ENCODE measurements around the gene MVB12B. TPM values are rescaled to one million over a fixed set of nuclear protein-coding genes. Genes with fewer than 3 reads are reported as not detected.

The MVB12B gene
- total RNA-seq, 2 donors from 2014 or later: 5.9 to 8.7 TPM

DNA sequence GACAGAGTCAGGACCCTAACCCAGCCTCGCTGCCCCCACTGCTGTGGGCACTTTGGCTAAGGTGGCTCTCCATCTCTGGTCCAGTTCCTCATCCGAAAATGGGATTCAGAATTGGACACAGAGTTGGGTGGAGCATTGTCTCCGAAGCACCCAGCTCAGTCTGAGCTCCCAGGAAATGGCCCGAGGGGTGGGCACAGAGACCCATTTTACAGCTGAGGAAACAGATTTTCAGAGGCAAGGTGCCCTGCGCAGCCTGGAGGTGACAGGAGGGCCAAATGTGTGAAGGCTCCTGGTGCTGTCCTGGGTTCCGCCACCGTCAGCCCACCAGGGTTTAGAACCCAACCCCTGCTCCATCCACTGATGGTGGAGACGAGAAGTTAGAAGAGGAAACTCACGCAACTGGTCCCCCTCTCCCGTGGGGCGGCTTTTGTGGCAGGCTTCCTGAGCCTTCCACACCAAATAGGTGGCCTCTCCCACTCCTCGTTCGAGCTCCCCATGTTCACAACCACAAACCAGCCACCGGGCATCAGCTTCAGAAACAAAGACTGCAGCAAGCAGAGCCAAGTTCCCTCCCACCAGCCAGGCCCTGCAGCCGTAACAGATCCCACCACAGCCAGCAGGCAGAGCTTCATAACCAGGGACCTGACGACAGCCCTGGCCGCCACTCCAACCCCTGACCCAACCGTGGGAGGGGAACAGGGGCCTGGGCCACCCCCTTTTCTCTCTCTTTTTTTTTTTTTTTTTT, 196.2 kb downstream of the MVB12B start:
- TF ChIP-seq, protein P1, sequence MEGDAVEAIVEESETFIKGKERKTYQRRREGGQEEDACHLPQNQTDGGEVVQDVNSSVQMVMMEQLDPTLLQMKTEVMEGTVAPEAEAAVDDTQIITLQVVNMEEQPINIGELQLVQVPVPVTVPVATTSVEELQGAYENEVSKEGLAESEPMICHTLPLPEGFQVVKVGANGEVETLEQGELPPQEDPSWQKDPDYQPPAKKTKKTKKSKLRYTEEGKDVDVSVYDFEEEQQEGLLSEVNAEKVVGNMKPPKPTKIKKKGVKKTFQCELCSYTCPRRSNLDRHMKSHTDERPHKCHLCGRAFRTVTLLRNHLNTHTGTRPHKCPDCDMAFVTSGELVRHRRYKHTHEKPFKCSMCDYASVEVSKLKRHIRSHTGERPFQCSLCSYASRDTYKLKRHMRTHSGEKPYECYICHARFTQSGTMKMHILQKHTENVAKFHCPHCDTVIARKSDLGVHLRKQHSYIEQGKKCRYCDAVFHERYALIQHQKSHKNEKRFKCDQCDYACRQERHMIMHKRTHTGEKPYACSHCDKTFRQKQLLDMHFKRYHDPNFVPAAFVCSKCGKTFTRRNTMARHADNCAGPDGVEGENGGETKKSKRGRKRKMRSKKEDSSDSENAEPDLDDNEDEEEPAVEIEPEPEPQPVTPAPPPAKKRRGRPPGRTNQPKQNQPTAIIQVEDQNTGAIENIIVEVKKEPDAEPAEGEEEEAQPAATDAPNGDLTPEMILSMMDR (IDR thresholded peaks at IDR 0.05): no peak
- Histone ChIP-seq H3K27me3 (no peaks in the 10 kb centered on the region), H3K36me3 (no peaks in the 10 kb centered on the region), H3K9me3 (no peaks in the 10 kb centered on the region), H3K4me1 (peaks cover 0 to 15% of the 10 kb centered on the region in 2 donors), H3K4me3 (no peak overlapping the region), H3K27ac (no peak overlapping the region)
- no peak for DNase-seq (ENCODE audit: low spot score)

DNA sequence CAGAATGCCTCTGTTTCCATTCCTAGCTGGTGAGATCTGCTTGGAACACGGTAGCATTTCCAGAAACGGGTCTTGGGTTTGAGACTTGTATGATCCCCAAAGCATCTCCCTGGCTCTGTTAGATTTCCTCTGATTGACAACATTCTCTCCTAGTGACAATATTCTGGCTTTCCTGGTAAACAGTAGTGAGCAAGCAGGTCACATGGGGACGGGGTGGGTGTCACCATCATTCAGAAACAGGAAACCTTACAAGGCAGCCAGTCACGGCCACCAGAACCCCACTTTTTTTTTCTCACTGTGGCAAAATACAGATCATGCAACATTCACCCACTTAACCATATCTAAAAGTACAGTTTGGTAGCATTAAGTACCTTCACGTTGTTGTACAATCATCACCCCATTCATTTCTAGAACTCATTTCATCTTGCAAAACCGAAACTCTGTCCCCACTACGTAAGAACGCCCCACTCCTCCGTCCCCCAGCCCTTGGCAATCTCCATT, 197.0 kb downstream of the MVB12B start:
- Histone ChIP-seq H3K36me3 (no peaks in the 10 kb centered on the region), H3K27ac (no peak overlapping the region), H3K4me3 (no peak overlapping the region), H3K4me1 (peaks cover 0 to 8% of the 10 kb centered on the region in 2 donors), H3K27me3 (no peaks in the 10 kb centered on the region), H3K9me3 (no peaks in the 10 kb centered on the region)
- peak; percentile 79 for DNase-seq (ENCODE audit: low spot score)
- TF ChIP-seq, protein P1 (IDR thresholded peaks at IDR 0.05): no peak

DNA sequence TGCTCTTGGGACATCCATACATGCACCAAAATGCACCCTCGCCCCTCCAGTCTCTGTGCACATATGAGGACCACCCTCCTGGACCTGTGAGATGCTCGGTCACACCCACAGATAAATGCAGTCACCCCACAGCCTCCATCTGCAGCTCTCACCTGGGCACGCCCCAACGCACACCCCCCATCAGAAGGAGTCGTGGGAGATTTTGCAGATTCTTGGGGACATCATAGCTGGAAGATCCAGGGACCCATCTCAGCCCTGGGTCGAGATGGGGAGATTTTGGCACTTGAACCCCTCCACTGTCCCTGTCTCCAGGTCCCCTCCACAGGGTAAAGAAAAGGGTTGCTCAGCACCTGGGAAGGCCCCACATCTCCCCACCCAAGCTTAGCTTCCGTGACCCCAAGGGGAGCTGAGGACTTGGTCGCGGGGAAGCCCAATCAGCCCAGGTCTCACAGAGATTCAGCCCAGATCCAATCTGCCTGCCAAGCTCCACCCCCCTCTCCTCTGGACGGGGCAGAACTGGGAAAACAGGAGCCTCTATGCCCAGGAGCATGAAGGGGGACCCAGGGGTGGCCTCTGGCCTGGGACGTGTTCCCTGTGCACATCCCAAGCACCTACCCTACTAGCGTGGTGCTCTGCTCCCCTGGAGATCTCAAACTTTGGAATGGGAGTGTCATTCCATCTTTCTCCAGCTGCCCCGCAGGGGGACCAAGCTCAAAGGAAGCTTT, 197.9 kb downstream of the MVB12B start:
- peaks cover 0 to 8% of the 10 kb centered on the region in 2 donors for H3K4me1 ChIP-seq
- no peaks in the 10 kb centered on the region for H3K36me3 ChIP-seq
- TF ChIP-seq, protein P1 (IDR thresholded peaks at IDR 0.05): no peak
- no peaks in the 10 kb centered on the region for H3K27me3 ChIP-seq
- no peak overlapping the region for H3K27ac ChIP-seq
- no peak for DNase-seq (ENCODE audit: low spot score)
- no peak overlapping the region for H3K4me3 ChIP-seq
- no peaks in the 10 kb centered on the region for H3K9me3 ChIP-seq

DNA sequence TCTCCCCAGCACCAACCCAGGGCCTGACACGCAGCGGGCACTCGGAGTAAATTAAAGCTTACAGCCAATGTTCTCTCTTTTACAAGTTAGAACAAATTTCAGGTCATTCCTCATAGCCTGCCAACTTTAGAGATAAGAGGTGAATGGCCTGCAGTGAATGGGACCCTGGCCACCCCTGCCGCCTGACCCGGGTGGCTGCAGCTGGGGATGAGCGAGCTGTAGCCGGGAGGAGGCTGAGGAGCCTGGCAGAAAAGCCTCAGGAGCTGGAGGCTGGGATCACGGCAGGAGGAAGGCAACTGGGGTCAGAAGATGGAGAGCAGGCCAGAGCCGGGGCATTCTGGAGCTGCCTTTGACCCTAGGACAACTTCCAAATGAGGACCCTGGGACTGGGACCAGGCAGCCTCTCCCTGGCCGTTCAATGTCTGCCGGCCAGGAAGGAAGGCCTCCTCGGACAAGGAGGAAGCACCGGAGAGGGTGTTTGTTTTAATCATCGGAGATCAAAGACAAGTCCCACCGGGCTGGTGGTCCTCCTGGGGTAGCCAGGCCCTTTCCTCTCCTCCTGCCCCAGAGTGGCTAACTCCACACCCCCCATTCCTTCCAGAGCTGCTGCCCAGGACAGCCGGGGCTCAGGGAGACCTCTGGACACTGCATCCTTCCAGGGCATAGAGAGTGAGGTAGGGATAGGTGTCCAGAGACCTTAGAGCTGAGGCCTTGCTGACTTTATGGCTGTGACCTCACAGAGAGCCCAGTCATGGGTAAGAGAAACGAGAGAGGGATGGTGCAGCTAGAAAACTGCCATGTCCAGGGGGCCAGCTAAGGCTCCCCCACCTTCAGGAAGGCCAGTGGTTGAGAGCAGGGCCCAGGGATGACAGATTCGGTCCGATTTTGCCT, 199.8 kb downstream of the MVB12B start:
- Histone ChIP-seq H3K9me3 (no peaks in the 10 kb centered on the region), H3K36me3 (no peaks in the 10 kb centered on the region), H3K27ac (no peak overlapping the region), H3K4me1 (peaks cover 0 to 10% of the 10 kb centered on the region in 2 donors), H3K27me3 (no peaks in the 10 kb centered on the region), H3K4me3 (no peak overlapping the region)
- TF ChIP-seq, protein P1 (IDR thresholded peaks at IDR 0.05): no peak
- no peak for DNase-seq (ENCODE audit: low spot score)

DNA sequence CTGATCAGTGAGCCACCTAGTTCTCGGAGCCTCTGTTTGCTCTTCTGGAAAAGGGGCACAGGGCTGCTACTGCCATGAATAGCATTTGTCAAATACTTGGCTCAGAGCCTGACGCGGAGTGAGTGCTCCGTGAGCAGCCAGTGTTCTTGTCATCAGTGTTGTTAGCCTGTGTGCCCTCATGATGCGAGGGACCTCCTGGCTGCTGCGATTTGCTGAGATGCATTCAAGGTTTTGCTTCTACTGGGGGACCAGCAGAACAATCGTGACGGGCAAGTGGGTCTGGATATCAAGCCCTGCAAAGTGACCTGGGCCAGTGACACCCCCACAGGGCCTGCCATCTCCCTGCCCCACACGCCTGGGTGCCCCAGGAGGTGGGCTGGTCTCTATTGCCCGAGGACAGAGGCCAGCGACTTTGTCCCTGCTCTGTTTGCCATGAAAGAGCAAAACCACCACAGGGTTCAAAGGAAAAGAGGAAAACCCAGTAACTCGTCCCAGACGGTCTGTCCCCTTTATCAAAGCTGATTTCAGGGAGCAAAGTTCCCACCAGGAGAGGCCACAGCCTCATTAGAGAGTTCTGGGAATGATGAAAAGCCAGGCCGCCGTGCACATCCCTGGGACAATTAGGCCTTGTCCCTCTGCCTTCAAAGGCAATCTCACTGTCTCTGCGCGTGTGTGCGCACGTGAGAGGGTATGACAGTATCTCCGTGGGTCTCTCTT, 200.6 kb downstream of the MVB12B start:
- TF ChIP-seq, protein P1 (IDR thresholded peaks at IDR 0.05): no peak
- H3K4me3 ChIP-seq: no peak overlapping the region
- H3K9me3 ChIP-seq: no peaks in the 10 kb centered on the region
- H3K27me3 ChIP-seq: no peaks in the 10 kb centered on the region
- no peak for DNase-seq (ENCODE audit: low spot score)
- no peak overlapping the region for H3K27ac ChIP-seq
- H3K36me3 ChIP-seq: no peaks in the 10 kb centered on the region
- peaks cover 0 to 14% of the 10 kb centered on the region in 2 donors for H3K4me1 ChIP-seq
